Measurements from ENCODE around the gene SPON1.
"Not testable (repeated sequence)": the region's sequence is repeated elsewhere in the genome, so short reads cannot be mapped to it uniquely, and the experiment has no call there.

The SPON1 gene

GRCh38 chr11:14148653-14149273, 186.2 kb downstream of the SPON1 start:
- H4K20me1 ChIP-seq (ENCODE audit: insufficient read depth, low read length), result no peaks in the 10 kb centered on the region
- H3K36me3 ChIP-seq (ENCODE audit: insufficient read depth, low read length), result no peaks in the 10 kb centered on the region
- H3K79me2 ChIP-seq (ENCODE audit: insufficient read depth, low read length), result no peaks in the 10 kb centered on the region
- no peaks in the 10 kb centered on the region for H3K4me1 ChIP-seq (ENCODE audit: insufficient read depth, low read length)
- no peak overlapping the region for H3K4me2 ChIP-seq (ENCODE audit: insufficient read depth, low read length)
- H3K27me3 ChIP-seq (ENCODE audit: insufficient read depth, low read length, poor library complexity), result no peaks in the 10 kb centered on the region
- ATAC-seq (ENCODE audit: insufficient read depth, low read depth) (peak; percentile 53; the same call in 1 of the 3 replicates), DNase-seq (no peak)
- peaks cover 3% of the 10 kb centered on the region for H3K9me3 ChIP-seq (ENCODE audit: insufficient read depth, low read length, severe bottlenecking)
- H3K9ac ChIP-seq (ENCODE audit: low read depth, low read length), result no peak overlapping the region
- no peak overlapping the region for H2AFZ ChIP-seq (ENCODE audit: low read depth, low read length)
- no peak overlapping the region for H3K27ac ChIP-seq (ENCODE audit: low read length)
- no peak overlapping the region for H3K4me3 ChIP-seq (ENCODE audit: low read depth in 1 of 2, low read length in 2 of 2)
- no peak for TF ChIP-seq EZH2 (IDR thresholded peaks at IDR 0.05; ENCODE audit: borderline replicate concordance, low read depth, low read length, severe bottlenecking)
- peak; percentile 61 for TF ChIP-seq CTCF (IDR thresholded peaks at IDR 0.05; ENCODE audit: borderline replicate concordance, extremely low read depth, low read length, poor library complexity, severe bottlenecking)

DNA sequence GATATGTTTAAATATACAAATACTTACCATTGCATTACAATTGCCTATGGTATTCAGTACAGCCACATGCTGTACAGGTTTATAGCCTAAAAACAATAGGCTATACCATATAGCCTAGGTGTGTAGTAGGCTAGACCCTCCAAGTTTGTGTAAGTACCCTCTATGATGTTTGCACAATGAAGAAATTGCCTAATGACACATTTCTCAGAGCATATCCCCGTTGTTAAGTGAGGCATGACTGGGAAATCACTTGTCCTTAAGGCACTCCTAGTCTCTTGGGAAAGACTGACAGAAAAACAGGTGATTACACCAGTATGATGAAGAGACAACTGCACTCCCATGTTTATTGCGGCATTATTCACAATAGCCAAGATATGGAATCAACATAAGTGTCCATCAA, 187.2 kb downstream of the SPON1 start:
- Histone ChIP-seq H3K36me3 (ENCODE audit: insufficient read depth, low read length) (no peaks in the 10 kb centered on the region), H3K4me2 (ENCODE audit: insufficient read depth, low read length) (no peak overlapping the region), H3K9me3 (ENCODE audit: insufficient read depth, low read length, severe bottlenecking) (peaks cover 11% of the 10 kb centered on the region), H3K27ac (ENCODE audit: low read length) (no peak overlapping the region), H3K4me3 (ENCODE audit: low read depth in 1 of 2, low read length in 2 of 2) (no peak overlapping the region), H3K4me1 (ENCODE audit: insufficient read depth, low read length) (no peaks in the 10 kb centered on the region), H3K9ac (ENCODE audit: low read depth, low read length) (no peak overlapping the region), H3K79me2 (ENCODE audit: insufficient read depth, low read length) (no peaks in the 10 kb centered on the region), H3K27me3 (ENCODE audit: insufficient read depth, low read length, poor library complexity) (no peaks in the 10 kb centered on the region), H4K20me1 (ENCODE audit: insufficient read depth, low read length) (no peaks in the 10 kb centered on the region), H2AFZ (ENCODE audit: low read depth, low read length) (no peak overlapping the region)
- ATAC-seq (ENCODE audit: insufficient read depth, low read depth) (no peak), DNase-seq (no peak)
- TF ChIP-seq CTCF (IDR thresholded peaks at IDR 0.05; ENCODE audit: borderline replicate concordance, extremely low read depth, low read length, poor library complexity, severe bottlenecking), result no peak
- no peak for TF ChIP-seq EZH2 (IDR thresholded peaks at IDR 0.05; ENCODE audit: borderline replicate concordance, low read depth, low read length, severe bottlenecking)

GRCh38 chr11:14150878-14151277, 188.4 kb downstream of the SPON1 start:
- peaks cover 11% of the 10 kb centered on the region for H3K9me3 ChIP-seq (ENCODE audit: insufficient read depth, low read length, severe bottlenecking)
- TF ChIP-seq EZH2 (IDR thresholded peaks at IDR 0.05; ENCODE audit: borderline replicate concordance, low read depth, low read length, severe bottlenecking) (no peak), CTCF (IDR thresholded peaks at IDR 0.05; ENCODE audit: borderline replicate concordance, extremely low read depth, low read length, poor library complexity, severe bottlenecking) (no peak)
- no peak overlapping the region for H3K9ac ChIP-seq (ENCODE audit: low read depth, low read length)
- no peaks in the 10 kb centered on the region for H3K27me3 ChIP-seq (ENCODE audit: insufficient read depth, low read length, poor library complexity)
- DNase-seq (no peak), ATAC-seq (ENCODE audit: insufficient read depth, low read depth) (no peak)
- no peak overlapping the region for H3K4me3 ChIP-seq (ENCODE audit: low read depth in 1 of 2, low read length in 2 of 2)
- no peaks in the 10 kb centered on the region for H4K20me1 ChIP-seq (ENCODE audit: insufficient read depth, low read length)
- H3K36me3 ChIP-seq (ENCODE audit: insufficient read depth, low read length), result no peaks in the 10 kb centered on the region
- H3K27ac ChIP-seq (ENCODE audit: low read length), result no peak overlapping the region
- H2AFZ ChIP-seq (ENCODE audit: low read depth, low read length), result no peak overlapping the region
- H3K79me2 ChIP-seq (ENCODE audit: insufficient read depth, low read length), result no peaks in the 10 kb centered on the region
- no peak overlapping the region for H3K4me2 ChIP-seq (ENCODE audit: insufficient read depth, low read length)
- H3K4me1 ChIP-seq (ENCODE audit: insufficient read depth, low read length), result no peaks in the 10 kb centered on the region

DNA sequence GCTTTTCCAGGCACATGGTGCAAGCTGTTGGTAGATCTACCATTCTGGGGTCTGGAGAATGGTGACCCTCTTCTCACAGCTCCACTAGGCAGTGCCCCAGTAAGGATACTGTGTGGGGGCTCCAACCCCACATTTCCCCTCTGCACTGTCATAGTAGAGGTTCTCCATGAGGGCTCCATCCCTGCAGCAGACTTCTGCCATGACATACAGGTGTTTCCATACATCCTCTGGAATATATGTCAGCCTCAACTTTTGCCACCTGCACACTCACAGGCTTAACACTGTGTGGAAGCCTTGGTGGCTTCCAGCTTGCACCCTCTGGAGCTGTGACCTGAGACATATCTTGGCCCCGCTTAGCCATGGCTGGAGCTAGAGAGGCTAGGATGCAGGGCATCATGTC, 191.6 kb downstream of the SPON1 start:
- H4K20me1 ChIP-seq (ENCODE audit: insufficient read depth, low read length); H3K79me2 ChIP-seq (ENCODE audit: insufficient read depth, low read length); H3K27ac ChIP-seq (ENCODE audit: low read length); ATAC-seq (ENCODE audit: insufficient read depth, low read depth); H2AFZ ChIP-seq (ENCODE audit: low read depth, low read length); H3K27me3 ChIP-seq (ENCODE audit: insufficient read depth, low read length, poor library complexity); H3K36me3 ChIP-seq (ENCODE audit: insufficient read depth, low read length); H3K4me3 ChIP-seq (ENCODE audit: low read depth in 1 of 2, low read length in 2 of 2); H3K9ac ChIP-seq (ENCODE audit: low read depth, low read length); H3K4me2 ChIP-seq (ENCODE audit: insufficient read depth, low read length); H3K4me1 ChIP-seq (ENCODE audit: insufficient read depth, low read length): not testable (repeated sequence)
- DNase-seq, result peak; percentile 3
- peaks cover 17% of the 10 kb centered on the region for H3K9me3 ChIP-seq (ENCODE audit: insufficient read depth, low read length, severe bottlenecking)
